MM.1S (cell line): ENCODE measurements around the gene APBA1.

ENCODE experiments used
- CTCF ChIP-seq: fragments of 300-600 bp; sonication (generic); IDR thresholded peaks from 2 replicates; pipeline ENCODE4 v1.5.1; 2016; ENCODE audit warnings: antibody characterized with exemption, low read length, mixed read lengths
- EZH2 ChIP-seq: fragments of 300-600 bp; sonication (generic); optimal IDR thresholded peaks from 2 replicates; pipeline ENCODE3; 2017; ENCODE audit warnings: low read depth, mild to moderate bottlenecking, antibody characterized with exemption, low read length, mixed read lengths
- EZH2phosphoT487 ChIP-seq: fragments of 300-600 bp; sonication (generic); IDR thresholded peaks from 2 replicates; pipeline ENCODE4 v1.6.1; 2018; ENCODE audit warnings: antibody characterized with exemption, low read length

- TF ChIP-seq CTCF = no peak
- no peak for TF ChIP-seq EZH2
- TF ChIP-seq EZH2phosphoT487 = no peak
These were observed 123.5 kb downstream of the APBA1 start for GRCh38 chr9:69548681-69549080.
